GM18519 (cell line): ENCODE results near the gene NR2E1.

Source experiments
- ATAC-seq: cut with Tn5 transposase; IDR thresholded peaks from one replicate; pipeline ENCODE4 v1.9.1; 2021; ENCODE audit warnings: mild to moderate bottlenecking, moderate library complexity; ENCODE audit not compliant: unreplicated experiment, low FRiP score

Gene NR2E1

GRCh38 chr6:108152446-108152845, 13.4 kb upstream of the NR2E1 start:
- ATAC-seq: no peak

GRCh38 chr6:108156180-108156937, 9.5 kb upstream of the NR2E1 start:
- ATAC-seq: no peak

GRCh38 chr6:108156938-108157233, 8.9 kb upstream of the NR2E1 start:
- no peak for ATAC-seq

- ATAC-seq: no peak
Observed at GRCh38 chr6:108157234-108157980, 8.4 kb upstream of the NR2E1 start.

GRCh38 chr6:108157981-108158525, 7.8 kb upstream of the NR2E1 start:
- ATAC-seq: no peak

- ATAC-seq: no peak
Observed at GRCh38 chr6:108159981-108160380, 5.8 kb upstream of the NR2E1 start.

GRCh38 chr6:108161724-108162282, 4.0 kb upstream of the NR2E1 start:
- ATAC-seq: no peak

GRCh38 chr6:108163267-108163643, 2.6 kb upstream of the NR2E1 start:
- ATAC-seq: no peak

GRCh38 chr6:108163644-108164542, 1.9 kb upstream of the NR2E1 start:
- ATAC-seq: no peak

GRCh38 chr6:108164543-108164814, 1.3 kb upstream of the NR2E1 start:
- ATAC-seq: no peak

- no peak for ATAC-seq
Observed at GRCh38 chr6:108164815-108165706, 761 bp upstream of the NR2E1 start.

GRCh38 chr6:108166664-108167448, 1.0 kb downstream of the NR2E1 start:
- ATAC-seq: no peak

GRCh38 chr6:108167449-108168089, 1.7 kb downstream of the NR2E1 start:
- no peak for ATAC-seq

GRCh38 chr6:108168090-108168463, 2.3 kb downstream of the NR2E1 start:
- no peak for ATAC-seq

GRCh38 chr6:108168501-108169463, 3.0 kb downstream of the NR2E1 start:
- no peak for ATAC-seq

- ATAC-seq: no peak
Observed at GRCh38 chr6:108169464-108170331, 3.9 kb downstream of the NR2E1 start.
